Retinal pigment epithelial cell (primary cell): ENCODE data around the gene ARID3A.

Experiments
- DNase-seq: peaks from one replicate; pipeline ENCODE4 v3.0.0-alpha.2; 2010; ENCODE audit warnings: low read depth
- H3K4me3 ChIP-seq: 2 replicates; pipeline ENCODE4 v1.5.1; 2011; ENCODE audit warnings: mild to moderate bottlenecking, low read length, control low read depth, moderate library complexity
- TF ChIP-seq, protein P1 (sequence below): conservative IDR thresholded peaks from 2 replicates; pipeline ENCODE4 v1.5.1; 2011; ENCODE audit warnings: low read depth, low read length, control low read depth, inconsistent platforms

ARID3A gene

DNA sequence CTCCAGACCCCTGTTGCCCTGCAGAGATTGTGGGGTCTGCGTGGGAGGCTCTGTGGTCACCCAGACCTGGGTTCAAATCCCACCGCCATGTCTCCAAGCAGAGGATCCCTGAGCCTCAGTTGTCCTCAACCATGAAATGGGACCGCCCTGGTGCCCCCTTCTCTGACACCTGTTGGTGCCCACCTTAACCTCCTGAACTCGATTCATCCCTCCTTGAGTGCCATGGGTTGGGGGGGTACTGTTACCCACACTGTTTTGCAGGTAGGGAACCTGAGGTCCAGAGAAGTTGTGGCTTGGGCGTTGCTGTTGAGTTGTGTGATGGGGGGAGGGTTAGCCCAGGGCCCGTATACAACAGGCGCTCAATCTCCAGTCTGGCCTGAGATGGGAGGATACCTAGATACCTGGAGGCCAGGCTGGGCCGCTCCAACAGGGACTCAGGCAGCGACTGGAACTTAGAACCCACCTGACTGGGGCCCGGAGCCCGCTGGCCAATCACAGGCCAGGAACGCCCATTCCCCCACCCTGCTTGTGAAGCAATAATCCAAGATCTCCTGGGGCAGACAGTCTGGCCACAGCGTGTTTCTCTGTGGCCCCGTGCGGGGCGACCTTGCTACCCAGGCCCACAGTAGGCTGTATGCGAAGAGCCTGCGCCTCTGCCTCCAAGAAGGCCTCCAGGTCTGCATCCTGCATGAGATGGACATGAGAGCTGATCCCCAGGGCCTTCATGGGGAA lies 2.8 kb downstream of the ARID3A start:
- no peak overlapping the region for H3K4me3 ChIP-seq
- no peak for DNase-seq
- TF ChIP-seq, protein P1, sequence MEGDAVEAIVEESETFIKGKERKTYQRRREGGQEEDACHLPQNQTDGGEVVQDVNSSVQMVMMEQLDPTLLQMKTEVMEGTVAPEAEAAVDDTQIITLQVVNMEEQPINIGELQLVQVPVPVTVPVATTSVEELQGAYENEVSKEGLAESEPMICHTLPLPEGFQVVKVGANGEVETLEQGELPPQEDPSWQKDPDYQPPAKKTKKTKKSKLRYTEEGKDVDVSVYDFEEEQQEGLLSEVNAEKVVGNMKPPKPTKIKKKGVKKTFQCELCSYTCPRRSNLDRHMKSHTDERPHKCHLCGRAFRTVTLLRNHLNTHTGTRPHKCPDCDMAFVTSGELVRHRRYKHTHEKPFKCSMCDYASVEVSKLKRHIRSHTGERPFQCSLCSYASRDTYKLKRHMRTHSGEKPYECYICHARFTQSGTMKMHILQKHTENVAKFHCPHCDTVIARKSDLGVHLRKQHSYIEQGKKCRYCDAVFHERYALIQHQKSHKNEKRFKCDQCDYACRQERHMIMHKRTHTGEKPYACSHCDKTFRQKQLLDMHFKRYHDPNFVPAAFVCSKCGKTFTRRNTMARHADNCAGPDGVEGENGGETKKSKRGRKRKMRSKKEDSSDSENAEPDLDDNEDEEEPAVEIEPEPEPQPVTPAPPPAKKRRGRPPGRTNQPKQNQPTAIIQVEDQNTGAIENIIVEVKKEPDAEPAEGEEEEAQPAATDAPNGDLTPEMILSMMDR: no peak

DNA sequence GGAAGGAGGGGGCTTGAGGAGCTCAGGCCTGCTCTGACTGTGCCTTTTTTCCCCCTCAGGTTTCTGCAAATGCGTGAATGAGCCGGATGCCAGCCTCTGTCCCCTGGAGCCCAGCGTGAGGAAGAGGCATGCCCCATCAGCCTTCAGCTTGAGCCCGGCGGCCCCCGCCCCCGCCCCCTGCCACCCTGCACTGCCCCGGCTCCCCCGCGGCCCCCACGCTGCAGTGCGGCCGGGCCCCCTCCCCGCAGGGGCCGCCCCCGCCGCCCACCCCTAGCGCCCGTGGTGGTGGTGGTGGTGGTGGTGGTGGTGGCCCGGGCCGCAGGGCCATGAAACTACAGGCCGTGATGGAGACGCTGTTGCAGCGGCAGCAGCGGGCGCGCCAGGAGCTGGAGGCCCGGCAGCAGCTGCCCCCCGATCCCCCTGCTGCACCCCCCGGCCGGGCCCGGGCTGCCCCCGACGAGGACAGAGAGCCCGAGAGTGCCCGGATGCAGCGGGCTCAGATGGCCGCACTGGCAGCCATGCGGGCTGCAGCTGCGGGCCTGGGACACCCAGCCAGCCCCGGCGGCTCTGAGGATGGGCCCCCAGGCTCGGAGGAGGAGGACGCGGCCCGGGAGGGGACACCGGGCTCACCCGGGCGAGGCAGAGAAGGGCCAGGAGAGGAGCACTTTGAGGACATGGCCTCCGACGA lies 3.5 kb downstream of the ARID3A start:
- no peak for DNase-seq
- no peak overlapping the region for H3K4me3 ChIP-seq
- TF ChIP-seq, protein P1: no peak

DNA sequence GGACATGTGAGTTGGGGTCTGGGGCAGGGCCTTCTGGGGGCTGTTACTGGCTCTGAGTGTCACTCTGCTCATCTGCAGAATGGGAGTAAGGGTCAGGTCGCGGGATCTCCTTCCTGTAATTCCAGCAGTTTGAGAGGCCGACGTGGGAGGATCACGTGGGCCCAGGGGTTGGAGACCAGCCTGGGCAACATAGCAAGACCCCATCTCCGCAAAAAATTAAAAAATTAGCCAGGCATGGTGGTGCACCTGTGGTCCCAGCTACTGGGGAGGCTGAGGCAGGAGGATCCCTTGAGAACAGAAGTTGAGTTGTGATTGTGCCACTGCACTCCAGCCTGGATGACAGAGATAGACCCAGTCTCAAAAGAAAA lies 4.0 kb downstream of the ARID3A start:
- TF ChIP-seq, protein P1: no peak
- DNase-seq: no peak
- no peak overlapping the region for H3K4me3 ChIP-seq

DNA sequence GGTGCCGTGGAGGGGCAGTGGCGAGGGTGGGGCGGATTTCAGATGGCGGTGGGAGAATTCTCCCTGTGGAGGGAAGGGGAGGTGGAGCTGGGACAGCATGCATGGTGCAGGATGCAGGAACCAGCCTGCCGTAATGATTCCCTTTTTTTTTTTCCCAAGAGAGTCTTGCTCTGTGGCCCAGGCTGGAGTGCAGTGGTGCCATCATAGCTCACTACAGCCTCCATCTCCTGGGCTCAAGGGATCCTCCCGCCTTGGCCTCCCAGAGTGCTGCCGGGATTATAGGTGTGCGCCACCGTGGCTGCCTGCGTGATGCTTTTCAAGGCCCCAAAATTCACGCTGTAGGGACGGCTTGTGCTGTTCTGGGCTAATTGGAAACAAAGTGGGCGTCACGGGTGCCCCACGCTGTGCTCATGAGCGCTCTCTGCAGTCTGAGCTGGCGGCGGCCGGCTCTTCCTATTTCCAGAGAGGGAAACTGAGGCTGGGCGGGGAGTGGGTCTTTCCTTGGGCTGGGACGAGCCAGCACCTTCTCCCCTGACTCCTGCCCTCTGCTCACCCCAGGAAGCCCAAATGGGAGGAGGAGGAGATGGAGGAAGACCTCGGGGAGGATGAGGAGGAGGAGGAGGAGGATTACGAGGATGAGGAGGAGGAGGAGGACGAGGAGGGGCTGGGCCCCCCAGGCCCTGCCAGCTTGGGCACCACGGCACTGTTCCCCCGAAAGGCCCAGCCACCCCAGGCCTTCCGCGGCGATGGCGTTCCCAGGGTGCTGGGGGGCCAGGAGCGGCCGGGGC lies 6.2 kb downstream of the ARID3A start:
- TF ChIP-seq, protein P1: no peak
- DNase-seq: no peak
- H3K4me3 ChIP-seq: no peak overlapping the region

DNA sequence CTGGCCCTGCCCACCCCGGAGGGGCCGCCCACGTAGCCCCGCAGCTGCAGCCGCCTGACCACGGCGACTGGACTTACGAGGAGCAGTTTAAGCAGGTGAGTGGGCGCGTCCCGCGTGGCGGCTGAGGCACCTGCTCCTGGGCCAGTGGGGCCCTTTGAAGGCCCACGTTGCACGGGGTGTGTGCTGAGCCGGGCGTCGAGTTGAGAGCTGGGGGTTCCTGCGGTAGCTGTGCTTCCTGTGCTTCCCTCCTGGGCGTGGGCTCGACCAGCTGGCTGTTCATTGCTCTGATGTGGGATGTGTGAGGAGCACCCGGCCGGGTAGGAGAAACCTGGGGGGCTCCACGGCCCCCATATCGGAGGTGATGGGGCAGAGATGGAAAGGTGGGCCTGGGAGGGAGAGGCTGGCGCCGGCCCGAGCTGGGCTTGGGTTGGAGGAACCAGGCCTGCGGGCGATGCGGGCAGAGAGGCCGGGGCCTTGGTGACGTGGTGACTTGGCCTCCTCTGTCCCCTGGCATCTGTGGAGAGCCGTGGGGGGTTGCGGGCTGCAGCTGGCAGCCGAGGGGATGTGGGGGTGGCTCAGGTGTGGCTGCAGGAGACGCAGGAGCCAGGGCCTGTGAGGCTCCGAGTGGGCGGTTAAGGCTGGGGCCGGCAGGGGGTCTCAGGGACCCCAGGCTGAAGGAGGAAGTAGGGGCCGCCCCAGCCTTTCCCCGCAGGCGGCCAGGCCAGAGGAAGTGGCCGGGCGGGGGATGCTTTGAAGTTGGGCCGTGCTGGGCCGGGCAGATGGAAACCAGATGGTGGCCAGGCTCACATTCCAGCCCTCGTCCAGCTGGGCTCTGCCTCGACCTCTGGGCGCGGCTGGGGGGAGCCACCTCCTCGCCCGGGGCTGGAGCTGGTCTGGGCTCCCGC lies 7.1 kb downstream of the ARID3A start:
- DNase-seq: no peak
- H3K4me3 ChIP-seq: no peak overlapping the region

DNA sequence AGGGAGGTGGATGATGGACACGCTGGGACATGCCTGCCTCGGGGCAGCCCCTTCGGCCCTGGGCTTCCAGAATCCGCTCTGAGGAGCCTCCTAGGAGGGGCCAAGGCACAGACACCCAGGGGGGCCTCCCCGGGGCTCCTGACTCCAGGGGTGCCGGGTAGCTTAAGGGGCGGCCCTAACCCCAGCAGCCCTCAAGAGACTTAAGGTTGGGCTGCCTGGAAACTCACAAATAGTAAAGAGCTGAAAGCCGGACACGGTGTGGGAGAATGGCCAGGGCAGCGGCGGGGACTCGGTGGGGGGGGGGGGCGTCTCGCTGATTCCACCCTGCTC lies 7.7 kb downstream of the ARID3A start:
- DNase-seq: no peak
- TF ChIP-seq, protein P1: no peak
- no peak overlapping the region for H3K4me3 ChIP-seq

More for the DNA sequence above, 7.1 kb downstream of the ARID3A start:
- TF ChIP-seq, protein P1: no peak
